SW 1271 (cell line): ENCODE measurements around the gene PARD3B.

Source experiments
- DNase-seq, 2 experiments: peaks; one replicate each; lab custom pipeline; 2025; lab: John Stamatoyannopoulos, UW

Gene PARD3B

GRCh38 chr2:204696124-204696523 lies 150.8 kb downstream of the PARD3B start:
- no peak for DNase-seq

GRCh38 chr2:204705243-204705932 lies 160.1 kb downstream of the PARD3B start:
- DNase-seq = no peak

GRCh38 chr2:204706939-204707338 lies 161.7 kb downstream of the PARD3B start:
- no peak for DNase-seq

DNA sequence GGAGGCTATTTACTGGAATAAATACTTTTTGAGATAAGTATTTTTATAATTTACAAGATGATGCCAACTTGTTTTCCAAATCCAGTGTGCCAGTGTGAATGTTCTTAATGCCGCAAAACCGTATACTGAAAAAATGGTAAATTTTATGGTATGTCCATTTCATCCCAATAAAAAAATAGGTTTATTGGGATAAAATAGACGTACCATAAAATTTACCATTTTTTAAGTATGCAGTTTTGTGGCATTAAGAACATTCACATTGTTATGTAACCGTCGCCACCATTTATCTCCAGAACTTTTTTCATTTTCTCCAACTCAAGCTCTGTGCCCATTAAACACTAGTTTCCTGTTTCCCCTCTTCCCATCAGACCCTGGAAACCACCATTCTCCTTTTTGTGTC lies 167.9 kb downstream of the PARD3B start:
- DNase-seq = no peak

GRCh38 chr2:204715361-204715760 lies 170.1 kb downstream of the PARD3B start:
- no peak for DNase-seq

DNA sequence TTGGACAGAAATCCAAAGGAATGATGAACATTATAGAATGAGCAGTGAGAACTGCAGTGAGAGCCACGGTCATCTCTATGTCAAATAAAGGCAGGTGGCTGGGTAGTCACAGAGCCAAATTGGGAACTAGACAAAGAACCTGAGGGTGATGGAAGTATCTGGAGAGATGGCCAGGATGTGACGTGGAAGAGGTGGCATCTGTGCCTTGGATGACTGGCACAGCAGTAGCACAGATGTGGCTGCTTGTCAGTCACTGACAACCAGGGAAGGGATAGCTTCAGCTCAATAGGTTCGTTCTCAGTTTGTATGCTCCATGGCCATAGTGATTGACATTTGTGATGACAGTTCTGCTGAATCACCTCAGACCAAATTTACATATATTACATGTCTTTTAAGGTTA lies 172.3 kb downstream of the PARD3B start:
- no peak for DNase-seq

GRCh38 chr2:204718607-204719006 lies 173.3 kb downstream of the PARD3B start:
- no peak for DNase-seq

DNA sequence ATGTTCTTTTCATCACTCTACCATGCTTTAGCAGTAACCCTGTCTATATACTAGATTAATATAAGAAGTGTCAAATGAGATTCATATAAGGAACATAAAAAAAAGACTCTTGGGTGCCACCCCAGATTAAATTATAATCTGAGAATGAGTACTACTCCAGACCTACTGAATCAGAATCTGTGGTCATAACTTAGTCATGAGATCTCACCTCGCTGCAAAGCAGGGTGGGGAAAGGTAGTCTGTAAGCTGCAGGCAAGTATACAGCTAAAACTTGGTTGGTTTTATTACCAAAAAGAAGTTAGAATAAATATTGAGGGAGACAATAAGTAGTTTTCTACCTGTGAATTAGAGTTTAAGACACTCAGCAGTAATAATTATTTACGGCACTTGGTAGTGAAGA lies 175.6 kb downstream of the PARD3B start:
- DNase-seq = no peak

GRCh38 chr2:204722207-204722606 lies 176.9 kb downstream of the PARD3B start:
- DNase-seq = no peak

- no peak for DNase-seq
These were observed 177.4 kb downstream of the PARD3B start for GRCh38 chr2:204722691-204723090.

DNA sequence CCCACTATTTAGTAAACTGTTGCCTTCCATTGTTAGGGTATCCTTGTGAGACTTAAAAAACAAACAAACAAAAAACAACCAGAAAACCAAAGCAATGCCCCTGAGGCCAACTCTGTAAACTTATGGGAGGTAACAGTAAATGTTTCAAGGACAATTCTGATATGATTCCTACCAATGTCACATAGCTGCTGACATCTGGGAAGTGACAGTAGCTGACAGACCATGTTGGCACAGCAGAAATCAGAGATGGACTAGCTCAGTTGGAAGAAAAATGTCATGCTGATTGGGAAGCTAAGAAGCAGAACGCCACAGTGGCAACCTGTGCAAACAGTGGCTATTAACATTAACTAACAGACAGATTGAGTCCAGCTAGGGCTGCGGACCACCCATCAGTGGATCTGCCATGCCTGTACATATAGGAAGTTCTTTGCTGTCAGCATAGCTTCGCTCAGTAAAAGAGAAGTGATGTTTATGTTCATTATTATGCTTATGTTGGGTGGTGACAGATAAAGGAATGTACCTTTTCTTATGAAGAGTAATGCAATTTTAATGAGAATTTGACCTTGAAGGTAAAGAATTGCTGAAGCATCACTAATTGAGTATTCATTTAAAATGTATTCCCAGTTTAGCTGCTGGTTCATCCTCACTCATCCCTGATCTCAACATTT lies 180.6 kb downstream of the PARD3B start:
- DNase-seq = no peak

- no peak for DNase-seq
These were observed 181.6 kb downstream of the PARD3B start for GRCh38 chr2:204726831-204727230.

- DNase-seq = no peak
These were observed 182.1 kb downstream of the PARD3B start for GRCh38 chr2:204727368-204727767.

DNA sequence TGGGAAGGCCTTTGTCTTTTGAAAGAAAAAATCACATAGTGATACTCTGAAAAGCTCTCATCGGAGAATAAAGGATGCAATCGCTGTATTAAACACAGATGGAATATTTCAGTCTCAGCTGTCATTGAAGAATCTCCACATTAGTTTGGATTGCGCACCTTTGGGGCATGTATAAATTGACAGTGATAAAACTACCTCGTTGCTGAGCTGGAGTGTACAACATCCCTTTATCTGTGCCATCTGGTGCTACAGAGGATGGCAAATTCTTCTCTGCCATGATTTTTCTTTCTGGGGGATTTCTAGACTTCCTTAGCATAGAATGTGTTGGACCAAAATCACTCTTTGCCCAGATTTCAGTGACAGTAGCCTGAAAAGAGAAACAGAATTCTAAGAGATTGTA lies 185.3 kb downstream of the PARD3B start:
- no peak for DNase-seq

DNA sequence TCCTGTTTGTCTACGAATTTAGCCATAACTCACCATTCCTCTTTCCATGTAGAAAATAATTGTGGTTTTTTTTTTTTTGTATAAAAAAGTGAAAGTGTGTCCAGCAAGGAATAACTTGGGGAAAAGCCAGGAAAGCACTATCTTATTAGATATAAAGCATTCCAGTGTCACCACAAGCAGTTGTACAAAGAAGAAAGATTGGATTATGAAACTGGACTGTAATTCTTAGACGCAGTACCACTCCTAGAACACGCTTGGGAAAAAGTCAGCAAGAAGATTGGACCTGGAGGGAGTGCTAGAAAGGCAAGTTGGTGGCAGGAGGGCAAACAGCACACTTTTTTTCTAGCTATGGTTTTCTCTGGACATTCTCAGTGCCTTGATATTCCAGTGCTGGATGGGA lies 186.7 kb downstream of the PARD3B start:
- no peak for DNase-seq

- no peak for DNase-seq
These were observed 192.0 kb downstream of the PARD3B start for GRCh38 chr2:204737296-204737695.

- no peak for DNase-seq
These were observed 193.4 kb downstream of the PARD3B start for GRCh38 chr2:204738721-204739120.

GRCh38 chr2:204743393-204743960 lies 198.2 kb downstream of the PARD3B start:
- DNase-seq = no peak

DNA sequence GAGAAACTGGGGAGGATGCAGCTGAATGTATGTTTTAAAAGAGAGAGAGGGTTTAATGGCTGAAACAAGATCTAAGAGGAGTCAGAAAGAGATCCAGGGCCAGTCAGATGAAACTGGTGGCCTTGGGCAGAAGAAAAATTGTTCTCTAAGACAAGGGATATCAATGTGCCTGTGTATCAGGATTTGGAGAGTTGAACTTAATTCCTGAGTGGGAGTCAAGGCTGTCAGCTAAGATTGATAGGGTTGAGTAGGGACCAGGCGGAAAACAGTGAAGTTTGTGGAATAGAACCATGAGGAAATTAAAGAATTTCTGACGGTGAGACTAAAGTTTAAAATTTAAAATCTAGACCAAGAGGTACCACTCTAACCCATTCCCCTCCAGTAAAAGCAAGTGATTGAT lies 199.2 kb downstream of the PARD3B start:
- DNase-seq = no peak

DNA sequence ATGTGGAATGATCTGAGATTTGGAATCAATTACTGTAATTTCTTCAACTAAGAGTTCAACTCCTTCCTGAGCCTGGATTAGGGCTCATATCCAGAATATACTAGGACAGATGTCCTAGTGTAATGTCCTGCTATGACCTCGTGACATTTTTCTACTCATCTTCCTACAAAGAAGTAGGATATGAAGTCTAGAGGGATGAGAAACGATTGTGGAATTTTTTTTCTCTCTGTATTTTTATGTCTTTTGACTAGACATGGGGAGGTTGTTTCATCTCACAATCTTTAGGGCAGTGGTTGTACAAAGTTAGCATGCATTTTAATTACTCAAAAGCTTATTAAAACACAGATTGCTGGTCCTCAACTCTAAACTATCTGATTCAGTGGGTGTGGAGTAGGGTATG lies 203.0 kb downstream of the PARD3B start:
- DNase-seq = no peak

GRCh38 chr2:204749319-204749718 lies 204.0 kb downstream of the PARD3B start:
- DNase-seq = no peak

DNA sequence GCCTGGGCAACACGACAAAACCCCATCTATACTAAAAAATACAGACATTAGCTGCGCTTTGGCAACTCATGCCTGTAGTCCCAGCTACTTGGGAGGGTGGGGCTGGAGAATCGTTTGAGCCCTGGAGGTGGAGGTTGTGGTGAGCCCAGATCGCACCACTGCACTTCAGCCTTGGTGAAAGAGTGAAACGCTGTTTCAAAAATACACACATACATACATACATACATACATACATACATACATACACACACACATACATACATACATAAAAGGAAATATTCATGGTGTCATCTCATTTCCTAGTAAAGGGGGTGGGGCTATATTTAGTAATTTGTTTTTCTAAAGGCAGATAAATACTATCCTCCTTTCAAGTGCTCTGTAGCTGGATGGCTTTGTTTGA lies 205.1 kb downstream of the PARD3B start:
- DNase-seq = no peak

- no peak for DNase-seq
These were observed 206.2 kb downstream of the PARD3B start for GRCh38 chr2:204751472-204751871.

- no peak for DNase-seq
These were observed 208.6 kb downstream of the PARD3B start for GRCh38 chr2:204753841-204754240.
